Stimulated activated CD8-positive, alpha-beta memory T cell treated with anti-CD3 and anti-CD28 coated beads, Interleukin-12 subunit alpha, Interleukin-12 subunit beta, amount 100 ng/mL, for 1 hour (primary cell): Measurements from ENCODE around the gene FAM184A.

ENCODE experiments used
- DNase-seq: peaks from one replicate; pipeline ENCODE4 v3.0.0-alpha.2; 2020; ENCODE audit warnings: low read depth

FAM184A gene

DNA sequence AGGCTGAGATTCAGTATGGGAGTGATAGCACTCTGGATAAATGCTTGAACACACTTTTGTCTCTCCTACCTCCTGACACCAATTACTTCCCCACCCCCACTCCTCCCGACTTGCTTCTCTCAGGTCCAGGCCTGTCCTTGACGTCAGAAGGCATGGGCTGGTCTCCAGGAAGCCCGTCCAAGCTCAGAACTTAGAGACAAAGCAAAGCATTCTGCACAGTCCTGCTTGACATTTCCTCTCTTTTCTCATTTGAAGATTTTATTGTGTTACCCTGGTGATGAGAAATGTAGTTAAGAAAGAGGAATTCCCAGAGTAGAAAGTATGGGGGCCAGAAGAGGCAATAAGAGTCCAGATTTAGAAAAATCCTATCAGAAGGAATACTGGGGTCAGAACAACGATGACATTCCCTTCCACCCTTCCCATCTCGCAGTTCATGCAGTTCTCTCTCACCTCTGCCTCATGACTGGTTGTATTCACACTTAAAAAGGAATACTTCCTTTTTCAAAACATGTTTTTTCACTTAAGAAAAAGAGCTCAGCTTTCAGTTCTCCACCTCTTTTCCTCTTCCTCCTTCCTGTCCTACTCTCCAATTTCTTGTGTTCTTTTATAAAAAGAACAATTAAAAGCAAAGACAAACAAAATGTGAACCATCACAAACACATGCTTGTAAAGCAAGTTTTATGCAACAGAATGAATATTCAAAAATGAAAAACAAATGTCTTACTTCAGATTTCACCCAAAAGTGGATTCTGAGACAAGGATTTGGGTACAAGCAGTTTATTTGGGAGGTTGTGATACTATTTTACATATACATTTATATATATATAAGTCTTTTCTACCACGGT is 18.5 kb upstream of the FAM184A start:
- DNase-seq, result no peak

GRCh38 chr6:119090256-119090655 is 11.8 kb upstream of the FAM184A start:
- no peak for DNase-seq

DNA sequence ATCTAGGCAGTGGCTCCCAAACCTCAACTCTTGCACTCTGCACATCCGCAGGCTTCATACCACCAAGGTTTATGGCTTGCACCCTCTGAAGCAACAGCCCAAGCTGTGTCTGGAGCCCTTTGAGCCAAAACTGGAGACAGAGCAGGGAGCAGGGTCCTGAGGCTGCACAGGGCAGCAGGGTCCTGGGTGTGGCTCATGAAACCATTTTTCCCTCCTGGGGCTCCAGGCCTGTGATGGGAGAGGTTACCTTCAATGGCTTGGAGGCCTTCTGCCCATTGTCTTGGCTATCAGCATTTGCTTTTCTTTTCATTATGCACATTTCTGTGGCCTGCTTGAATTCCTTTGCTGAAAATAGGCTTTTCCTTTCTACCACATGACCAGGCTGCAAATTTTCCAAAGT is 6.3 kb upstream of the FAM184A start:
- DNase-seq, result no peak

DNA sequence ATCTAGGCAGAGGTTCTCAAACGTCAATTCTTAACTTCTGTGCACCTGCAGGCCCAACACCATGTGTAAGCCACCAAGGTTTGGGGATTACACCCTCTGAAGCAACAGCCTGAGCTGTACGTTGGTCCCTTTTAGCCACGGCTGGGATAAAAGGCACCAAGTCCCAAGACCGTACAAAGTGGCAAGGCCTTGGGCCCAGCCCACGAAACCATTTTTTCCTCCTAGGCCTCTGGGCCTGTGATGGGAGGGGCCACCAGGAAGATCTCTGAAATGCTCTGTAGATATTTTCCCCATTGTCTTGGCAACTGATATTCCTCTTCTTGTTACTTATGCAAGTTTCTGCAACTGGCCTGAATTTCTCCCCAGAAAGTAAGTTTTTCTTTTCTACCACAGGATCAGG is 4.5 kb upstream of the FAM184A start:
- DNase-seq, result no peak

GRCh38 chr6:119079283-119079809 is 882 bp upstream of the FAM184A start:
- DNase-seq, result no peak

- peak; percentile 29 for DNase-seq
Measured at GRCh38 chr6:119077643-119078375, 655 bp downstream of the FAM184A start.

- DNase-seq, result no peak
Measured at GRCh38 chr6:119077391-119077642, 1.1 kb downstream of the FAM184A start.

DNA sequence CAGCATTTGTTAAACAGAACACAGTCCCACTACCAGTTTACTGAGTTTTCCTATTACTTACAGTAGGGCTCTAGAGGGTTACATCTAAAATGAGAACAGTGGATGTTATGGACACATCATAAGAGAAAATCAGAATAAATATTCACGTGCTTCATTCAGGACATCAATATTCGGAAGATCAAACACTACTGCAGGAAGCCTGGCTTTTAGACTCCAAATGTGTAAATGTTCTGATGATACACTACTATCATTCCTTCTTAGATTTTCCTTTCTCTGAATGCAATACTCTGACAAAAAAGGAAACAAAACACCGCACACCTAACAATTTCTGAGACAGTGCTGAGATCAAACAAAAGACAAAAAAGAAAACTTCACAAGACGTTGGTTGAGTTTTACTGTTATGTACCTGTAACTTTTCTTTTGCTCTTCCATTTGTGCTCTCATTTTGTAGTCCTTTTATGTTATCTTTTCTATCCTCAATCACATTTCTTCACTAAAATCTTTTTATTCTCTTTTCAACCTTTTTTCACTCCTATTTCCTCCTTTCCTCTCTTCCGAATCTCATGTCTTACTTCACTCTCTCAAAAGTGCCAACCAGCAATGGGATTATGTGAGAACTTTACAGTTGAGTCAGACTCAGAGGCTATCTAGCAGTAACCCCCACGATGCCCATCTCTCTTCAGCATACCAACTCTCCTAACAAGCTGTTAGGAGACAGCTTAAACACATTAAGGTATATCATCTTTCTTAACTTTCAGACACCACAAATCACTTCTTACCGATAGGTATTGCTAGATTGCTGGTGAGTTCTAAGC is 1.7 kb downstream of the FAM184A start:
- no peak for DNase-seq

GRCh38 chr6:119076173-119076572 is 2.3 kb downstream of the FAM184A start:
- DNase-seq, result no peak

DNA sequence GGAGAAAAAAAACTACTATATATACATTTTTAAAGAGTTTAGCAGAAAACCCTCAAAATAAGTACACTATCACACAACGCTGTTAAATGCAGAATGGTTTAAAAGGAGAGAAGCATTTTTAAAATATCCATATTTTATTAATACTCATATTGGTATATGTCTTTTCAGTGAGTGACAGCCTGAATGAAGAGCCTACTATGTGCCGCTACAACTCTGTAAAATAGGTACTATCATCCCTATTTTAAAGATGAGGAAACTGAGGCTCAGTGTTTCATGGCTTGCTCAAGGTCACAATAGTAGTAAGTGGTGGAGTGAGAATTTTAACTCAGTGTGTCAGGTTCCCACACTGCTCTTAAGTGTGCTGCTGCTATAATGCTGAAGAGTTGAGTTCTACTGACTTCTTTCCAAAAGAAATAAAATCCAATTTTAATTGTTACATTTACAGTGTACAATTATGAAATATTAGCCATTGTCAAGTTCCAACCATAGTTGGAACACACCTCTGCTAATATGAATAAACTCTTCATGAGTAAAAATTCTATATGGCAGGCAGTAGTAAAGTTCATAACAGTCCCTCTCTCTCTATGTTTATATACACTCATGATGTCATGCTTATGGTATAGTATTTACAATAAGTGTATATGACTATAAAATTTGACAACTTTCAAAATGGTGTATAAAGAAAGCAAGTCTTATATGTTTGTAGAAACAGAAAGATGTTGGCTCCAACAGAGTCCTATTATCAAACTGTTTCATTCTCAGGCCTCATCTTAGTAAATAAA is 3.1 kb downstream of the FAM184A start:
- no peak for DNase-seq

- DNase-seq, result no peak
Measured at GRCh38 chr6:119073307-119074051, 5.0 kb downstream of the FAM184A start.

DNA sequence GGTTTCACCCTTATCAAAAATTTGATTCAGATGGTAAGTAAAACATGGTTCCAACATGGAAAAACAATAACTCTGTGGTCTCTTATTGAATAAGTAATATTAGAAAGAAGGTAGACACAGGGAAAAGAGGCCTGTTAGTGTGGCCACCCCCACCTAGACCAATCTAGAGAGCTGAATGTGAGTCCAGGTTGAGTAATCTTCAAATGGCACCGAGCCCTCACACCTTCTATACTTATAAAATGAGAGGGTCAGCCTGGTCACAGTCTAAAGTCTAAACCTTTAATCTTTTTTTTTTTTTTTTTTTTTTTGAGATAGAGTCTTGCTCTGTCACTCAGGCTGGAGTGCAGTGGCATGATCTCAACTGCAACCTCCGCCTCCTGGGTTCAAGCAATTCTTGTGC is 6.9 kb downstream of the FAM184A start:
- DNase-seq, result no peak

DNA sequence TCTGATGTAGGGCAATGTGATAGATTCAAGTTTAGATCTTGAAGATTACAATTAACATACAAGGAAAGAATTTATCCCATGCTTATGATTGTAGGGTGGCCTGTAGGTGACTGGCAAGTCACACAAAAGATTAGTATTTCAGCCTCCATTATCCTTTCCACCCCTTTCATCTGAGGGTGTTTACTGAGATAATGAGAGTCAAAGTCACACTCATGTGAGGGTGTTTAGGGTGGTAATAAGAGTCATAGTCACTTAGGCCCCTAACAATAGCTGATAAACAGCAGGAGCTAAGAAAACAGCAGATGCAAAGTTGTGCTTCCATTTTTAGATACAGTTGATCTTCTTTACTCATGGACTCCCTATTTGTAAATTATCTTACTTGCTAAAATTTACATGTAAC is 11.4 kb downstream of the FAM184A start:
- no peak for DNase-seq

GRCh38 chr6:119066517-119066916 is 11.9 kb downstream of the FAM184A start:
- no peak for DNase-seq

DNA sequence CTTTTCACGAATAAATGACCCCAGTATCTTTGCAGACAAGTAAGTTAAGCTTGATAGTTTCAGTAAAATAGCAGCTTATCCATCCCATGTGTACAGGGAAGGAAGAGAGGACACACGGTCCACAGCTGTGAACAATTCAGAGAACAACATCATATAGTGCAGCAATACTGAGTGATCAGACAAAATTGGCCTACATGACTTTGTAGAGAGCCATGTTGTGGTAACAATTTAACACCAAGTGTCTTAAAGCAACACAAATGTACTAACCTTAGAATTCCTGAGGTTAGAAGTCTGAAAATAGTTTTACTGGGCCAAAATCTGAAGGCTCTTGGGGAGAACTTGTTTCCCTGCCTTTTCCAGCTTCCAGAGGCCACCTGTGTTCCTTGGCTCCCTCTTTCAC is 12.5 kb downstream of the FAM184A start:
- no peak for DNase-seq

DNA sequence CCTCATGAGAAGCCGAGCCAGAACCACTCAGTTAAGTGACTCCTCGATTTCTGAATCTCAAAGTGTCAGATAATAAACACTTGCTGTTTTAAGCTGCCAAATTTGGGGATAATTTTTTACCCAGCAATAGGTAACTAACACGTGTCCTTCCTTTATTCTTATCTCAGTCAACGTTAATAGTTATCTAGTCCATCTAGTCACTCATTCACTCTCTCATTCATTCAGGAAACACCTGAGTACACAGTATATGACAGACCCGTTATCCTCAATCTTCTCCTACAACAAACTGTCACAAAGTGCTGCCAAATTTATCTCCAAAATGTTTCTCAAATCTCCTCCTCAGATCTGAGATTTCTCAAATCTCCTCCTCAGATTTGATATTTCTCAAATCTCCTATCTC is 13.1 kb downstream of the FAM184A start:
- no peak for DNase-seq

DNA sequence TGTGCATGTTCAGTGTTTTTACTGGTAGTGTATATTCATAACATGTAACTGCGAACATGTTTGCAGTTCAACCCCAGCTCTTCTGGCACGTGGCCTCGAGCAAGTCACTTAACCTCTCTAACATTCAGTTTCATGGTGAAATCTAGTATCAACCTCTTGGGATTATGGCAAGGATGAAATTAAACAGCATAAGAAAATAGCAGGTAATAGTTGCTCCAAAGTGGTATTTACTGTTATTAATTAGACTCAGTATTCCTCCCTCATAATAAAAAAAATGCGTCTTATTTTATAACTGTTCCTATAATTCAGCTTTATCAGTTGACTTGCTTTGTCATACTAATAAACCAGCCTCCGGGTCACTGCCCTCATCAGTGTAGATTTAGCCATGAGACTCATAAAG is 15.0 kb downstream of the FAM184A start:
- no peak for DNase-seq

GRCh38 chr6:119061215-119061614 is 17.2 kb downstream of the FAM184A start:
- DNase-seq, result no peak

- no peak for DNase-seq
Measured at GRCh38 chr6:119060255-119060907, 18.1 kb downstream of the FAM184A start.

DNA sequence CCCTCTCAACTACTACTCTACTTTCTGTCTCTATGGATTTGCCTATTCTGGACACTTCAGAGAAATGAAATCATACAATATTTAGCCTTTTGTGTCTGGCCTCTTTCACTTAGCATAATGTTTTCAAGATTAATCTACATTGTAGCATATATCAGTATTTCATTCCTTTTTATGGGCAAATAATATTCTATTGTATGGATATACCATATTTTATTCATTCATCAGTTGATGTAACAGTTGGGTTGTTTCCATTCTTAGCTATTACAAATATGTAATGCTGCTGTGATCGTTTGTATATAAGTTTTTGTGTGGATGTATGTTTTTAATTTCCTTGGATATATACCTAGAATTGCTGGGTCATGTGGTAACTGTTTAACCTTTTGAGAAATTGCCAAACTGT is 23.4 kb downstream of the FAM184A start:
- DNase-seq, result no peak

GRCh38 chr6:119052987-119053386 is 25.5 kb downstream of the FAM184A start:
- DNase-seq, result no peak
